HG02981 (cell line): ENCODE measurements around the gene DIABLO.
"Not testable (repeated sequence)": the region's sequence is repeated elsewhere in the genome, so short reads cannot be mapped to it uniquely, and the experiment has no call there.

Source experiments
- ATAC-seq: cut with Tn5 transposase; IDR thresholded peaks from one replicate; pipeline ENCODE4 v1.9.1; 2021; ENCODE audit warnings: mild to moderate bottlenecking, moderate library complexity; ENCODE audit not compliant: unreplicated experiment

Gene DIABLO

GRCh38 chr12:122190842-122191668, 34.8 kb downstream of the DIABLO start:
- ATAC-seq = no peak

- ATAC-seq = no peak
Measured at GRCh38 chr12:122189626-122190475, 36.0 kb downstream of the DIABLO start.

GRCh38 chr12:122187466-122187865, 38.4 kb downstream of the DIABLO start:
- no peak for ATAC-seq

- ATAC-seq = no peak
Measured at GRCh38 chr12:122185494-122186082, 40.3 kb downstream of the DIABLO start.

GRCh38 chr12:122185079-122185478, 40.8 kb downstream of the DIABLO start:
- ATAC-seq = no peak

- ATAC-seq = no peak
Measured at GRCh38 chr12:122184517-122184916, 41.3 kb downstream of the DIABLO start.

- no peak for ATAC-seq
Measured at GRCh38 chr12:122183588-122183940, 42.3 kb downstream of the DIABLO start.

GRCh38 chr12:122182887-122183587, 42.8 kb downstream of the DIABLO start, which contains the start of gene LRRC43:
TSS of gene LRRC43 (plus strand) at chr12:122183123. CDS start at chr12:122183145, 22 bp downstream.
- no peak for ATAC-seq

GRCh38 chr12:122176473-122176872, 49.4 kb downstream of the DIABLO start:
- not testable (repeated sequence) for ATAC-seq

- no peak for ATAC-seq
Measured at GRCh38 chr12:122174155-122174845, 51.6 kb downstream of the DIABLO start, which contains the start of gene IL31. TSS of gene IL31 (minus strand) at chr12:122174221. CDS start at chr12:122174172, 49 bp downstream.

- ATAC-seq = no peak
Measured at GRCh38 chr12:122172262-122172939, 53.5 kb downstream of the DIABLO start.

- ATAC-seq = no peak
Measured at GRCh38 chr12:122171399-122171798, 54.5 kb downstream of the DIABLO start.

- no peak for ATAC-seq
Measured at GRCh38 chr12:122168492-122168891, 57.4 kb downstream of the DIABLO start.

- no peak for ATAC-seq
Measured at GRCh38 chr12:122167356-122167925, 58.4 kb downstream of the DIABLO start.

- ATAC-seq = no peak
Measured at GRCh38 chr12:122166422-122167349, 59.2 kb downstream of the DIABLO start.

- no peak for ATAC-seq
Measured at GRCh38 chr12:122162976-122163375, 62.9 kb downstream of the DIABLO start.

- ATAC-seq = no peak
Measured at GRCh38 chr12:122161682-122162081, 64.2 kb downstream of the DIABLO start.

- no peak for ATAC-seq
Measured at GRCh38 chr12:122160761-122161160, 65.1 kb downstream of the DIABLO start.
